Stimulated activated CD4-positive, alpha-beta T cell treated with anti-CD3 and anti-CD28 coated beads, Interleukin-15, amount 100 ng/mL, for 1 hour (primary cell): ENCODE results near the gene KLK8.

ENCODE experiments used
- DNase-seq, 2 donors: peaks; one replicate each; pipeline ENCODE4 v3.0.0-alpha.2; 2020; ENCODE audit warnings: low read depth in 1 of 2, low spot score in 1 of 2

KLK8 gene

GRCh38 chr19:51018745-51019543 is 17.5 kb upstream of the KLK8 start:
- no peak for DNase-seq

GRCh38 chr19:51016798-51017683 is 15.6 kb upstream of the KLK8 start:
- peak in 1 of 2 donors; percentile 57 for DNase-seq

GRCh38 chr19:51015691-51016267 is 14.4 kb upstream of the KLK8 start:
- no peak for DNase-seq

GRCh38 chr19:51014242-51014641 is 12.8 kb upstream of the KLK8 start:
- DNase-seq = no peak

- DNase-seq = no peak
Measured at GRCh38 chr19:51012661-51013190, 11.3 kb upstream of the KLK8 start.

- no peak for DNase-seq
Measured at GRCh38 chr19:51010066-51010795, 8.8 kb upstream of the KLK8 start.

- DNase-seq = no peak
Measured at GRCh38 chr19:51009061-51009891, 7.9 kb upstream of the KLK8 start.

GRCh38 chr19:51007488-51007887 is 6.1 kb upstream of the KLK8 start:
- no peak for DNase-seq

- DNase-seq = no peak
Measured at GRCh38 chr19:51006406-51006805, 5.0 kb upstream of the KLK8 start.

GRCh38 chr19:51005248-51005647 is 3.8 kb upstream of the KLK8 start:
- no peak for DNase-seq

GRCh38 chr19:51003316-51003715 is 1.9 kb upstream of the KLK8 start:
- DNase-seq = no peak

- DNase-seq = no peak
Measured at GRCh38 chr19:51002542-51003311, 1.3 kb upstream of the KLK8 start.

- DNase-seq = no peak
Measured at GRCh38 chr19:51002089-51002532, 707 bp upstream of the KLK8 start.

- no peak for DNase-seq
Measured at GRCh38 chr19:51000981-51001380, 423 bp downstream of the KLK8 start.

GRCh38 chr19:51000426-51000825 is 978 bp downstream of the KLK8 start:
- no peak for DNase-seq

GRCh38 chr19:50998686-50999085 is 2.7 kb downstream of the KLK8 start:
- no peak for DNase-seq

GRCh38 chr19:50998061-50998460 is 3.3 kb downstream of the KLK8 start:
- no peak for DNase-seq

- no peak for DNase-seq
Measured at GRCh38 chr19:50994129-50994528, 7.3 kb downstream of the KLK8 start.

GRCh38 chr19:50992666-50993035 is 8.8 kb downstream of the KLK8 start:
- no peak for DNase-seq
